Transverse colon (tissue), 4 donors: ENCODE measurements around the gene ACTA2.

Experiments
- EP300 ChIP-seq: sonication (generic); formaldehyde crosslinking; IDR thresholded peaks from one replicate; pipeline ENCODE4 v1.6.1; 2017; ENCODE audit warnings: antibody characterized with exemption, low read depth
- POLR2AphosphoS5 ChIP-seq, 3 donors: sonication (generic); formaldehyde crosslinking; IDR thresholded peaks; one replicate each; pipeline ENCODE4 v1.6.1; 2016; ENCODE audit warnings: antibody characterized with exemption in 3 of 3
- TF ChIP-seq, protein P1 (sequence below), 5 experiments: fragments of 200-600 bp in 3 of 5; fragments of 450-650 bp in 2 of 5; sonication (generic) in 3 of 5; IDR thresholded peaks; 1 replicate in 2 of 5; 2 replicates in 3 of 5; pipeline ENCODE4 v1.5.1; 2016 to 2017; ENCODE audit warnings: antibody characterized with exemption in 5 of 5, inconsistent platforms in 3 of 5, mild to moderate bottlenecking in 2 of 5, moderate library complexity in 1 of 5

DNA sequence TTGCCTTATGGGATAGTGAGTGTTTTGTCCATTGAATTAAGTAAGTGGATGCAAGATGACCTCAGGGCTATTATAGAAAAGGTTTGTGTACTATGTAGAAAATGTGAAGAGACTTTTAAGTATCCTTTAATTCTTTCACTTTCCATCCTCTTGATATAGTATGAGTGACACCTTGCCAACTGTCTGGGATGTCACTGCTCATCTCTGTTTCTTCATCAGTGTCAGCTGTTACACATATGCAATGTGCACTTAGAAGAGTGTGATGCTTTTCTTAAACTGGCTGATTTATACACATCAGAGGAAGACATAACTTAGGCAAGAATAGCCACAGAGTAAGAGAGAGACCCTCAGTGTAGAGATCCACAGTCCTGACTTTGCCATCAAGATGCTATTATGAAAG is 8.7 kb upstream of the ACTA2 start:
- TF ChIP-seq POLR2AphosphoS5 (IDR thresholded peaks at IDR 0.05) (no peak), EP300 (no peak)
- TF ChIP-seq, protein P1, sequence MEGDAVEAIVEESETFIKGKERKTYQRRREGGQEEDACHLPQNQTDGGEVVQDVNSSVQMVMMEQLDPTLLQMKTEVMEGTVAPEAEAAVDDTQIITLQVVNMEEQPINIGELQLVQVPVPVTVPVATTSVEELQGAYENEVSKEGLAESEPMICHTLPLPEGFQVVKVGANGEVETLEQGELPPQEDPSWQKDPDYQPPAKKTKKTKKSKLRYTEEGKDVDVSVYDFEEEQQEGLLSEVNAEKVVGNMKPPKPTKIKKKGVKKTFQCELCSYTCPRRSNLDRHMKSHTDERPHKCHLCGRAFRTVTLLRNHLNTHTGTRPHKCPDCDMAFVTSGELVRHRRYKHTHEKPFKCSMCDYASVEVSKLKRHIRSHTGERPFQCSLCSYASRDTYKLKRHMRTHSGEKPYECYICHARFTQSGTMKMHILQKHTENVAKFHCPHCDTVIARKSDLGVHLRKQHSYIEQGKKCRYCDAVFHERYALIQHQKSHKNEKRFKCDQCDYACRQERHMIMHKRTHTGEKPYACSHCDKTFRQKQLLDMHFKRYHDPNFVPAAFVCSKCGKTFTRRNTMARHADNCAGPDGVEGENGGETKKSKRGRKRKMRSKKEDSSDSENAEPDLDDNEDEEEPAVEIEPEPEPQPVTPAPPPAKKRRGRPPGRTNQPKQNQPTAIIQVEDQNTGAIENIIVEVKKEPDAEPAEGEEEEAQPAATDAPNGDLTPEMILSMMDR (IDR thresholded peaks at IDR 0.05), result no peak
